GM21786 (cell line): ENCODE results near the gene PKHD1.

Experiments
- ATAC-seq: cut with Tn5 transposase; IDR thresholded peaks from one replicate; pipeline ENCODE4 v1.9.1; 2021; ENCODE audit not compliant: unreplicated experiment

PKHD1 gene, protein sequence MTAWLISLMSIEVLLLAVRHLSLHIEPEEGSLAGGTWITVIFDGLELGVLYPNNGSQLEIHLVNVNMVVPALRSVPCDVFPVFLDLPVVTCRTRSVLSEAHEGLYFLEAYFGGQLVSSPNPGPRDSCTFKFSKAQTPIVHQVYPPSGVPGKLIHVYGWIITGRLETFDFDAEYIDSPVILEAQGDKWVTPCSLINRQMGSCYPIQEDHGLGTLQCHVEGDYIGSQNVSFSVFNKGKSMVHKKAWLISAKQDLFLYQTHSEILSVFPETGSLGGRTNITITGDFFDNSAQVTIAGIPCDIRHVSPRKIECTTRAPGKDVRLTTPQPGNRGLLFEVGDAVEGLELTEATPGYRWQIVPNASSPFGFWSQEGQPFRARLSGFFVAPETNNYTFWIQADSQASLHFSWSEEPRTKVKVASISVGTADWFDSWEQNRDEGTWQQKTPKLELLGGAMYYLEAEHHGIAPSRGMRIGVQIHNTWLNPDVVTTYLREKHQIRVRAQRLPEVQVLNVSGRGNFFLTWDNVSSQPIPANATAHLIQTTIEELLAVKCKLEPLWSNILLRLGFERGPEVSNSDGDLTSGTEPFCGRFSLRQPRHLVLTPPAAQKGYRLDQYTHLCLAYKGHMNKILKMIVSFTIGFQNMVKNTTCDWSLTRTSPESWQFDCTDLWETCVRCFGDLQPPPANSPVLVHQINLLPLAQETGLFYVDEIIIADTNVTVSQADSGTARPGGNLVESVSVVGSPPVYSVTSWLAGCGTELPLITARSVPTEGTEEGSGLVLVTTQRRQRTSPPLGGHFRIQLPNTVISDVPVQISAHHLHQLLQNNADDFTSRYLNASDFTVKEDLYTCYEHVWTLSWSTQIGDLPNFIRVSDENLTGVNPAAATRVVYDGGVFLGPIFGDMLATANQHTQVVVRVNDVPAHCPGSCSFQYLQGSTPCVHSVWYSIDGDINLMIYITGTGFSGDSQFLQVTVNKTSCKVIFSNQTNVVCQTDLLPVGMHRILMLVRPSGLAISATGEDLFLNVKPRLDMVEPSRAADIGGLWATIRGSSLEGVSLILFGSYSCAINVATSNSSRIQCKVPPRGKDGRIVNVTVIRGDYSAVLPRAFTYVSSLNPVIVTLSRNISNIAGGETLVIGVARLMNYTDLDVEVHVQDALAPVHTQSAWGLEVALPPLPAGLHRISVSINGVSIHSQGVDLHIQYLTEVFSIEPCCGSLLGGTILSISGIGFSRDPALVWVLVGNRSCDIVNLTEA (N-terminal part only)

GRCh38 chr6:52087498-52087999 is at the start of gene PKHD1:
Gene PKHD1 (minus strand): TSS chr6:52087613. CDS start chr6:52084933, 2,680 bp downstream.
- no peak for ATAC-seq

- no peak for ATAC-seq
These were observed 49.6 kb upstream of the PKHD1 start for GRCh38 chr6:52136934-52137467.

DNA sequence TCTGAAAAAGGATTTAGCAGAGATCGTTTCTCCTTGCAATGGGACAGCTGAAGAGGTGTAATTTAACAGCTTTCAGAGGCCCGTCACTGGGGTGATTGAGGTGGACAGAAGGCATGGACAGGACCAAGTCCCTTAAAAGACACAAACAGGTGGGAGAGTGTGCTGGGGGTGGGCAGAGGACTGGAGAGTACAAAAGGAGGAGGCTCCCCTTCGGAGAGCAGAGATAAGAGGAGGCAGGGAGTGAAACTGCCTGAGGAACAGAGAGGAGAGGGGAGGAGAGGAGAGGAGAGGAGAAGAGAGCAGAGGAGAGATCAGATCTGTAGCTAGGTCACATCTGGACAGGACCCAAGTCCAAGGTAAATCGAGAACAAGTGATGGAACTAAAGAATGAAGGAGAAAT is 48.6 kb upstream of the PKHD1 start:
- ATAC-seq, result no peak

DNA sequence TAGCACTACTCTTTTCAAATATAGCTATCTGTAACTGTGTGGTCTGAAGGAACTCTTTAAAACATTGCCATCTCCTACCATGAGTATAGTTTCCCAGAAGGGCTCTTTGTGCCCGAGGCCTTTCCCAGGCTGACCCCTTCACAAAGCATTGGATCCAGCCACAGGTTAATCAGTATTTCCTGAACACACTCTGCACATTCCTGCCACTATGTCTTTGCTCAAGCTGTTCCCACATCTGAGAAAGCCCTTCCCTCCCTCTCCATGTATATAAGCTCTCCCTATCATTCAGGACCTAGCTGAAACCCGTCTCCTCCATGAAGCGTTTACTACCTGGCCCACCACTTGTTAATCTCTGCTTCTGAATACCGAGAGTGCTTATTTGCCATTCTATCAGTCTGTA is 47.8 kb upstream of the PKHD1 start:
- ATAC-seq, result no peak

DNA sequence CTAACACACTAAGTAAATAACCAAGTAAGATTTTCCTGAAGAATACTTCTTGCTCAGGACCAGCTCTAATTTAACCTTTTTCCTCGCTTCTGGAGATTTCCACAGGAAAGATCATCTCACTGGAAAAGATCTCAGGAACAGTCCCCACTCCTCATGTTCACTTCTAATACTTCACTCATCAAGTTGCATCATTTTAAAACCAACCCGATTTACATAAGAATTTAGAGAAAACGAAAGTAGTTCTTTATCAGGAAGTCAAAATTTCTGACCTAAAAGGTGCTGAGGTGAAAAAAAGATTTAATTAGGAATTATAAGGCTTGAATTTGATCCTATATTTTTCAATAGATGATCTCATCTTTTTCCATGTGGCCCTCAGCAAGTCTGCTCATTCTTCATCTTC is 46.6 kb upstream of the PKHD1 start:
- no peak for ATAC-seq

- ATAC-seq, result no peak
These were observed 45.9 kb upstream of the PKHD1 start for GRCh38 chr6:52133324-52133723.

DNA sequence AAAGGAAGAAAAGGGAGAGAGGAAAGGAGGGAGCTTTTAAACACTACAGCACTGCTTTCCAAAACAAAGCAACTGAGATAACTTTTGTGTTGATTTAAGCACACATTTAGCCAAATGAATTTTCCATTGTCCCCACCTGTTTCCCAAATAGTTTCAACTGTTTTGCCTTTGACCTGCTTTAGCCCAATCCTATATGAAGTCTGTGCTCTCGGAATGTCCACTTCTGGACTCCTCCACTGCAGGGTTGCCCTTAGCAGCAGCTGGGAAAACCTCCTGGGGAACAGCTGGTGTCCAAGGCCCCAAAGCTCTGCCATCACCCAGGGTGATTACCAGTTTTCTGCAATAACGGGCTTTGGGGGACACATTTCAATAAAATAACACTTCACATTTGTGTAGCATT is 44.9 kb upstream of the PKHD1 start:
- no peak for ATAC-seq

DNA sequence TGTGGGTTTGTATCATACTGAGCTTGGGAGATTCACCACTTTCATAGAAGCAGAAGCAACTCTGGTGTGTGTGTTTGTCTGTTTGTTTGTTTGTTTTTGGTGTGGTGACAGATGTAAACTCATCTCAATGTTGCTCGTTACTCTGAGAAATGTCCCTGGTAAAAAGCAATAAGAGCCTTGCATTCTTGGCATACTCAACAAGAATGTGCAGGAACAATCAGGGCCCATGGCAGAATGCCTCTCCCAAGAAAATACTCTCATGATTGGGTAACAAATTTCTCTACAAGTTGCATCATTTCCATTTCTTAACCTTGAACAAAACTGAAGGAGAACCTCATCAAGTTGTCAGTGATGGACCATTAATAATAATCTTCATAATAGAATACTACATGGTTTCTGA is 43.0 kb upstream of the PKHD1 start:
- ATAC-seq, result no peak

GRCh38 chr6:52127957-52128356 is 40.5 kb upstream of the PKHD1 start:
- no peak for ATAC-seq

- ATAC-seq, result no peak
These were observed 38.8 kb upstream of the PKHD1 start for GRCh38 chr6:52126231-52126630.

- no peak for ATAC-seq
These were observed 38.2 kb upstream of the PKHD1 start for GRCh38 chr6:52125572-52125971.

DNA sequence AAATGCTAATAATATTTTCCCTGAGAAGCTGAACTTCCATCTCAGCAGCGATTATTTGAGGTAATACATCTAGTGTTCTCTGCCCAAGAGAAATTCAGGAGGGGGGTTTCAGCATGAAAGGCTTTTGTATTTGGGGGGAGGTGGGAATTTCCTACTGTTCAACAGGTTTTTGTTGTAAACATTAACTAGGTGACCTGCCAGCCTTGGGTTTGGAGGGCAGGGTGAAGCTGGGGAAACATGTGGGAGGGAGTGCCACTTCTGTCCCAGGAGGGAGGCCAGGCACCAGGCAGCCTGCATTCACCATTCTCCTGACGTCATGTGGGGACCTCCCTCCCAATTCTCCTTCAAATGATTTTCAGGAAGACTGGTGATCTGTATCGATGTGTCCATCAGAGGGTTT is 37.7 kb upstream of the PKHD1 start:
- no peak for ATAC-seq

DNA sequence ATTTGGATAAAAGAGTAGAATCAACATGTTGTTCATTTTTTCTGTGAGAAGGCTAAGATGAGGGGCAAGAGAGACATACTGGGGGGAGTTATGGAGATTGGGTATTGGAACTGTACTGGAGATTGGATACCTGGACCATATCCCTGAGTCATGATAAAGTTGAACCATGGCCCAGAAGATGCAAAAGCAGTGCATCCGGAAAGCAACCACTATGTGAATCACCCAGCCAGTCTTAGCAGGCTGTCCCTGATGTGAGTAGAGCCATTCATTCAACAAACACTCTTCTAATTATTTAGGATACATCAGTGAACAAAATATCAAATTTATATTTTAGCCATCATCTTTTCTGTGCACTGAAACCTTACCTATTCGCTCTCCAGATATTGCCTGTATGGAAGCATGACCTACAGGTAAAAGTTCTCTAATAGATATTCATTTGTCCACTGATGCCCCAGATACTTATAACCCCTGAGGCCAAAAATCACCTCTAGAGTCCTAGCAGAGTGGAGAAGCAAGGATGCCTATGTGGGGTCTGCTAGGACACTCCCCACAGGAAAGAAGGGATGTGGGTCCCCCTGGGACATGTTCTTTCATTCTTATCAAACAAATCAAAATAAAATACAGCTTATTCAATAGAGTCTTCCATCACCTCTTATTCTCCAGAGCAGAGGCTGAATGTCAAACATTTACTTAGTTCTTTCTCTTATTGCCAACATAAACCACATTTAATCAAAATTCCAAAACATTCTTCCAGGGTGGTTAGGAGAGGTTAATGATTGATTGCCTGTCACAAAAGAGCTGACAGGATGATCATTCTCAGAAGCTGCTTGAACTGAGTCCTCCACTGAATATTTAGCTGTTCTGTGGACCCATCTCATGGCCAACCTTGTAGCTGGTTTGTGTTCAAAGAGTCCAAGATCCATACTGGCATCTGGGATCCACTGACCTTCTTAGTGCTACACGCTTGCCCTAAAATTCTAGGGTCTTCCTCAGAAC is 37.0 kb upstream of the PKHD1 start:
- no peak for ATAC-seq

- ATAC-seq, result no peak
These were observed 35.8 kb upstream of the PKHD1 start for GRCh38 chr6:52123251-52123650.

DNA sequence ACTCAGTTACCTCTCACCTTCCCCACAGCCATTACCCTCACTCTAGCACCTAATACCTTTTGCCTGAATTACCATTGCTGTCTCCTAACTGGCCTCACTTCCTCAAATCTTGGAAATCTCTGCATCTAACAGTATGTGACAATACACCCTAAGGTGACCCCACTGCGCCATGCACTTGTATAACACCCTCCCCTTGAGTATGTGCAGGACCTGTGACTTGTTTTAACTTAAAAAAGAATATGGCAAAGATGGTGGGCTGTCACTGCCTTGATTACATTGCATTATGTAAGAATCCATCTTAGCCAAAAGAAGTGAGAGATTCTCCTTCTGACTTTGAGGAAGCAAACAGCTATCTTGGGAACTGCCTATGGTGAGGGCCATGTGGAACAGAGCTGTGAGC is 29.9 kb upstream of the PKHD1 start:
- no peak for ATAC-seq

GRCh38 chr6:52116605-52116948 is 29.2 kb upstream of the PKHD1 start:
- no peak for ATAC-seq

DNA sequence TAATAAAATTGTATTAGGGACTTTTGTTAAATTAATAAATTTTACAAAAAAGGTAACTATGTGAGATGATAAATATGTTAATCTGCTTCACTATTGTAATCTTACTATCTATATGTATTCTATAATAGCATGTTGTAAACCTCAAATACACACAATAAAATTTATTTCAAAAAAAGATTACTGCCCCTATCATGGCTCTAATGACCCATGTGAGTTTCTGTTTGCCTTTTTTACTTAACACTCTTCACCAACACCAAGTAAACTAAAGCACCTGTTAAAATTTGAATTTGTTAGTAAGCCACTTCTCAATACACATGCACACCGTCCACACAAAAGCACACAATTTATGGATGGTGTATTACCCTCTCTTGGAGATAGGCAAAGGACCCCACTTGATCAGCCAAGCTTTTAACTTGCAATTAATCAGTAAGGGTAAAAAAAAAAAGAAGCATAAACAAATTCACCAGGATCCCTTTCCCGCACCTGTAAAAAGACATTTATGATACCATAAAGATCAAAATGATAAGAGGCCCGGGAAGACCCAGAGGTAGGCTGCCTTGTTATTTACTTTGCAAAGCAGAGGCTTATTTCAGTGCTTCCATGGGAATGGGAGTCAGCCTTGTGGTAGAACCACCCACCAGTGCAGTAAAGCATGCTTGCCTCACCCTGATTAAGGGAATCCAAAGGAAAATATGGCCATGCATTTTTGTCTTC is 28.6 kb upstream of the PKHD1 start:
- ATAC-seq, result no peak

DNA sequence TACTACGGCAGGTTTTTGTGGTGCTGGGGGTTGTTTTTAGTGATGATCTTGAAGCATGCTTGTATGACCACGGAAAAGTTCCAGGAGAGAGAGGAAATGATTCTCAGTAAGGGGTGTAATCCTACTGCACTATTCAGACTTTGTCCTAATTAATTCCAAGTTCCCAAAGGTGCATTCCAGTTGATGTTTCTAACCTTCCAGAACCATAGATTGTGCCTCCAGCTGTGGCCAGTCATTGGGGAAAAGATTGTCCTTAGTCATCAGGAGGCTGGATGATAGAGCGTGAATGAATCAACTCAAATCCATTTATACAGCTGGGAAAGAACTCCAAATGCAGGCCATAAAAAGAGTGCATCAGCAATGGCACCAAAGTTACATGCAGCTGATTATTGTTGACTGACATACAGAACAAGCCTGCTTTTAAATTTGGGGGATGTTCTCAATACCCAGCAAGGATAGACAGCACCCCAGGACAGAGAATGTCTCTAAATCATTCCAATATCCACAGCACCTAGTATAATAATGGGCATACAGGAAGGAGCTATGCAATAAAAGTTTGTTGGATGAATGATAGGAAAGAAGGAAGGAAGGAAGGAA is 27.8 kb upstream of the PKHD1 start:
- ATAC-seq, result no peak

- no peak for ATAC-seq
These were observed 21.8 kb upstream of the PKHD1 start for GRCh38 chr6:52109171-52109571.
